C4-2B (cell line): ENCODE measurements around the gene GIMD1.
"Not testable (repeated sequence)": the region's sequence is repeated elsewhere in the genome, so short reads cannot be mapped to it uniquely, and the experiment has no call there.

ENCODE experiments used
- ZFX ChIP-seq: fragments of 450-650 bp; IDR thresholded peaks from 2 replicates; pipeline ENCODE4 v1.6.1; 2017
- TF ChIP-seq, protein P1 (sequence below): fragments of 450-650 bp; conservative IDR thresholded peaks from 2 replicates; pipeline ENCODE4 v1.5.1; 2017; ENCODE audit warnings: mild to moderate bottlenecking

DNA sequence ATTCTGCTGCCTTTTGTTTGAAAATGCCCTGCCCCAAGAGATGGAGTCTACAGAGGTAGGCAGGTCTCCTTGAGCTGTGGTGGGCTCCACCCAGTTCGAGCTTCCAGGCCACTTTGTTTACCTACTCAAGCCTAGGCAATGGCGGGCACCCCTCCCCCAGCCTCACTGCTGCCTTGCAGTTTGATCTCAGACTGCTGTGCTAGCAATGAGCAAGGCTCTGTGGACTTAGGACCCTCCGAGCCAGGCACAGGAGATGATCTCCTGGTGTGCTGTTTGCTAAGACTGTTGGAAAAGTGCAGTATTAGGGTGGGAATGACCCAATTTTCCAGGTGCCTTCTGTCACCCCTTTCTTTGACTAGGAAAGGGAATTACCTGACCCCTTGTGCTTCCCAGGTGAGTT lies 39.4 kb upstream of the GIMD1 start:
- TF ChIP-seq, protein P1, sequence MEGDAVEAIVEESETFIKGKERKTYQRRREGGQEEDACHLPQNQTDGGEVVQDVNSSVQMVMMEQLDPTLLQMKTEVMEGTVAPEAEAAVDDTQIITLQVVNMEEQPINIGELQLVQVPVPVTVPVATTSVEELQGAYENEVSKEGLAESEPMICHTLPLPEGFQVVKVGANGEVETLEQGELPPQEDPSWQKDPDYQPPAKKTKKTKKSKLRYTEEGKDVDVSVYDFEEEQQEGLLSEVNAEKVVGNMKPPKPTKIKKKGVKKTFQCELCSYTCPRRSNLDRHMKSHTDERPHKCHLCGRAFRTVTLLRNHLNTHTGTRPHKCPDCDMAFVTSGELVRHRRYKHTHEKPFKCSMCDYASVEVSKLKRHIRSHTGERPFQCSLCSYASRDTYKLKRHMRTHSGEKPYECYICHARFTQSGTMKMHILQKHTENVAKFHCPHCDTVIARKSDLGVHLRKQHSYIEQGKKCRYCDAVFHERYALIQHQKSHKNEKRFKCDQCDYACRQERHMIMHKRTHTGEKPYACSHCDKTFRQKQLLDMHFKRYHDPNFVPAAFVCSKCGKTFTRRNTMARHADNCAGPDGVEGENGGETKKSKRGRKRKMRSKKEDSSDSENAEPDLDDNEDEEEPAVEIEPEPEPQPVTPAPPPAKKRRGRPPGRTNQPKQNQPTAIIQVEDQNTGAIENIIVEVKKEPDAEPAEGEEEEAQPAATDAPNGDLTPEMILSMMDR: not testable (repeated sequence)
- not testable (repeated sequence) for TF ChIP-seq ZFX
